Fibroblast of the aortic adventitia (primary cell): ENCODE results near the gene SERPINI1. TPM values are rescaled to one million over a fixed set of nuclear protein-coding genes. Genes with fewer than 3 reads are reported as not detected.

ENCODE experiments used
- DNase-seq: peaks from one replicate; pipeline ENCODE4 v3.0.0-alpha.2; 2010; ENCODE audit warnings: low read depth
- H3K4me3 ChIP-seq: 2 replicates; pipeline ENCODE4 v1.5.1; 2011; ENCODE audit warnings: low read depth, mild to moderate bottlenecking, control low read depth, low read length, moderate library complexity
- CTCF ChIP-seq: IDR thresholded peaks from 2 replicates; pipeline ENCODE4 v1.5.1; 2011; ENCODE audit warnings: mild to moderate bottlenecking, low read length, control low read depth, inconsistent platforms; ENCODE audit not compliant: insufficient read depth
- total RNA-seq: library from RNA; depleted of rRNA; stranded (reverse); fragments of >200 nt; gene quantifications from 2 replicates; pipeline ENCODE4 v1.2.3, GENCODE V29; 2012; ENCODE audit warnings: low replicate concordance

SERPINI1 gene
- total RNA-seq, 1 donor = 3.4 TPM

- H3K4me3 ChIP-seq = peak overlapping the region; percentile 95
- peak; percentile 24 for DNase-seq
- TF ChIP-seq CTCF = no peak
Measured at GRCh38 chr3:167733961-167734497, 1.5 kb upstream of the SERPINI1 start.

GRCh38 chr3:167734498-167735232 is 856 bp upstream of the SERPINI1 start, which contains the start of gene PDCD10:
Gene PDCD10 (minus strand): TSS chr3:167734892. CDS start chr3:167720157, 14,735 bp downstream.
- DNase-seq = peak; percentile 98
- H3K4me3 ChIP-seq = peak within 1 kb of the TSS; percentile 95
- TF ChIP-seq CTCF = no peak

GRCh38 chr3:167736264-167736787 is 805 bp downstream of the SERPINI1 start:
- H3K4me3 ChIP-seq = peak overlapping the region; percentile 95
- no peak for DNase-seq
- no peak for TF ChIP-seq CTCF

GRCh38 chr3:167736997-167737396 is 1.5 kb downstream of the SERPINI1 start:
- TF ChIP-seq CTCF = no peak
- no peak for DNase-seq
- H3K4me3 ChIP-seq = no peak overlapping the region

- no peak for DNase-seq
- H3K4me3 ChIP-seq = no peak overlapping the region
- TF ChIP-seq CTCF = no peak
Measured at GRCh38 chr3:167738037-167738436, 2.5 kb downstream of the SERPINI1 start.

GRCh38 chr3:167739190-167739810 is 3.8 kb downstream of the SERPINI1 start:
- no peak for TF ChIP-seq CTCF
- DNase-seq = no peak
- H3K4me3 ChIP-seq = no peak overlapping the region
